GM10266 (cell line): ENCODE measurements around the gene SAXO2.
"Not testable (repeated sequence)": the region's sequence is repeated elsewhere in the genome, so short reads cannot be mapped to it uniquely, and the experiment has no call there.

Experiments
- DNase-seq: peaks from one replicate; pipeline ENCODE4 v3.0.0; 2012; ENCODE audit errors: extremely low spot score
- CTCF ChIP-seq: IDR thresholded peaks from 2 replicates; pipeline ENCODE4 v1.5.1; 2012; ENCODE audit warnings: mild to moderate bottlenecking, low read depth; ENCODE audit not compliant: control insufficient read depth, insufficient read depth; ENCODE audit errors: missing control alignments

Gene SAXO2

GRCh38 chr15:82312586-82313349 lies 50.1 kb downstream of the SAXO2 start:
- no peak for DNase-seq
- no peak for TF ChIP-seq CTCF

DNA sequence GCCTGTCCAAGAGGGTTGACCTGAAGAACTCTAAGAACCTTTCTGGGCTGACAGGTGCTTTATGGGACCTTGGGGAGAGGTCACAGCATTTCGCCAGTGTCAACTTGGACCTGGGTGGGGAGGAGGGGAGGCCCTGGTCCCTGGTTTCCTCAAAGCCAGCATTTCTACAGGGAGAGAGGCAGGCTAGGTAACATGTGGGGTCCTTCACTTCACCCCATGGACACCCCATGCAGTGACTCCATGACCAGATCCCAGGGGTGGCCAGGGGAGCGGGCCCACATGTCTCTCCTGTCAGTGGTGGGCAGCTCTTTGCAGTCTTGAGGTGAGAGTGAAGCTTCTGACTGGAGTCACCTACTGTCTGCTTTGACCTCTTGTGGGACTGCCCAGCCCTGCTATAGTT lies 50.8 kb downstream of the SAXO2 start:
- no peak for DNase-seq
- no peak for TF ChIP-seq CTCF

DNA sequence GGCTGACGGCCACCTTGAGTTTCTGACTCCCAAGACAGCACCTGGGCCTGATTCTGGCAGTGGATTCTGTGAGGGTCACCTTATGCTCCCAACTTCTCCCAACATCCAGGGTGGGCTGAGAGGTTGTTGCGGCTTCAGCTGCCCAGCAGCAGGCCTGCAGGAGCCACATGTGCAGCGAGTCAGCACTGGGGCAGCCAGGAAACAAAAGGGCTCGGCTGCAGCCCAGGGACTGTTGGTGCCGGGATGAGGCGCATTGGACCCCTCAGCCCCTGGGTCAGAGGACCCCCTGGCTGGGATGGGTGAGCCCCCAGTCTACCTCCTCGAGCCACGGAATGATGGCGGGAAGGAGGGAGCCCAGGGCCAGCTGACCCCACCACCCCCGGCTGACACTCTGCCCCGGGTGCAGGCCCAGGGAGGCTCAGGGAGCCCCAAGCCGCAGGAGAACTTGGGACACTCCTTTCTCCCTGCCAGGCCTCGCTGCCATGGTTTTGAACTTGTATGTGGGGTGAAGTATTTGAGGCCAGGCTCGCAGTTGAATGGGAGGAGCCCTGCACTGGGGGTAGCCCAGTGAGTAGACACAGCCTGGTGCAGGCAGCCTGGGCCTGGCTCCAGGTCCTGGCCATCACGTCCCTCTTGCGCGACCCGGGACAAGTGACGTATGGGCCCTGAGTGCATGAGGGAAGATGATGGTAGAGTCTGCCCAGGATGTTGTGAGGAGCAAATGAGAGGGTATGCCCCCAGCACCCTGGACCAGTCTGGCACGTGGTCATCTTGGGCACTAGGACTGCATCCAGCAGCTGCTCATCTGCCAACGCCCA lies 51.5 kb downstream of the SAXO2 start:
- not testable (repeated sequence) for DNase-seq

DNA sequence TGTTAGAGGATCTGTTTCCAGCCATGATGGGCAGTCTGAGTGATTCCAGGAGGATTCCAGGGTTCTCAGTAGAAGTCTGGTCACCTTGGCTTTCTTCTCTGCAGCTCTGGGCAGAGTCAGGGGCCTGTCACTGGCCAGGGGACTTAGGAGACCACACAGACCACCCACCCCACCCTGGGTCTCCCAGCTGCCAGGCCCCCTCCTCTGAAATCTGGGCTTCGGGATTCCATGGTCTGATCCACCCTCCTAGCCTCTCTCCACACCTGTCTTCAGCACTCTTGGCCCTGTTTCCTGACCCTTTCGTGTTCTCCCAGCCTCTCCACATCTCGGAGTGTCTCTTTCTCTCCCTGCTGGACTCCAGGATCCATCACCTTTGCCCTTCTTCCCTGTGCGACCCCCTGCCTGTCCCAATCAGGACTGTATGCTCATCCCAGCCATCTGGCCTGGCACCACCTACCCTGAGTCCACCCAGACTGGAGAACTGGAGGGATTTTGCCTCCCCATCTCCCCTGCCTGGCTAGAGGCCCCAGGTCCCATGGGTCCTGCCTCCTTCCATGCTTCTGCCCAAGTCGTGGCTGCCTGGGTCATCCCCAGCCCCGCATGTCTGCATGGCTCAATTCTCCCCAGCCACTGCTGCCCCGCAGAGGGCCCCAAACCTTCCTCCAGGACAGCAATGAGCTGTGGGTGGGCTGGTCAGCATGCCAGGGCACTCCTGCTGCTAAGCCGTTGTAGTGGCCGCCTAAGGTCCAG lies 52.3 kb downstream of the SAXO2 start:
- DNase-seq, result no peak
- no peak for TF ChIP-seq CTCF

DNA sequence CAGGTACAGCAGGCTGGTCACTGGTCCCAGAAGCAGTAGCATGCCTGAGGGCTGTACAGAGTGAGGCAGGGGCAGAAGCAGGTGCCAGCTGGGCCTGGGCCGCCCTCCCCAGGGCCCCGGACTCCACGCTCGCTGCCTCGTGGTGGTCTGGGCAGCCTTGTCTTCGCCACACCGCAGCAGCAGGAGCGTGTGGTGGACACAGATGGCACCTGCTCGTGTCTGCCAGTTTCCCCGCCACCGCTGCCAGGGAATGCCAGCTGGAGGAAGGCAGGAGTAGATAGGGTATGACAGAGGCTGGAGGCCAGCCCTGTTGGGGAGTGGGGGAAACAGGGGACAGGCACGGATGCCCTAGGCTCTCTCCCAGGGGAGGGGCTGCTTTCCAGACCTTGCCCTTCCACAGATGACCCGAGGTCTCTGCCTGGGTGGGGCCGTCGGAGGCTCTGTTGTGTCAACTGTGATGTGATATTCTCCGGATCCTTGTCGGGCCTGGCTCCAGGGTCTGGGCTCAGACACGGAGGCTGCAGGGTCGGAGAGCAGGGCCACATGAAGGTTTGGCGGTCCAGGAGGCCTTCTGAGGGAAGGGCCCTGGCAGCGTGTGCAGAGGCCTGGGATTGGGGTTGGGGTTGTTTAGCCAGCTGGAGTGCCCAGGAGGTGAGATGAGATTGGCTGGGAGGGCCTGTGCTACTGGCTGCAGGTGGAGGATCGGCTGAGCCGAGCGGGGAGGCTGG lies 53.1 kb downstream of the SAXO2 start:
- TF ChIP-seq CTCF, result no peak
- no peak for DNase-seq

DNA sequence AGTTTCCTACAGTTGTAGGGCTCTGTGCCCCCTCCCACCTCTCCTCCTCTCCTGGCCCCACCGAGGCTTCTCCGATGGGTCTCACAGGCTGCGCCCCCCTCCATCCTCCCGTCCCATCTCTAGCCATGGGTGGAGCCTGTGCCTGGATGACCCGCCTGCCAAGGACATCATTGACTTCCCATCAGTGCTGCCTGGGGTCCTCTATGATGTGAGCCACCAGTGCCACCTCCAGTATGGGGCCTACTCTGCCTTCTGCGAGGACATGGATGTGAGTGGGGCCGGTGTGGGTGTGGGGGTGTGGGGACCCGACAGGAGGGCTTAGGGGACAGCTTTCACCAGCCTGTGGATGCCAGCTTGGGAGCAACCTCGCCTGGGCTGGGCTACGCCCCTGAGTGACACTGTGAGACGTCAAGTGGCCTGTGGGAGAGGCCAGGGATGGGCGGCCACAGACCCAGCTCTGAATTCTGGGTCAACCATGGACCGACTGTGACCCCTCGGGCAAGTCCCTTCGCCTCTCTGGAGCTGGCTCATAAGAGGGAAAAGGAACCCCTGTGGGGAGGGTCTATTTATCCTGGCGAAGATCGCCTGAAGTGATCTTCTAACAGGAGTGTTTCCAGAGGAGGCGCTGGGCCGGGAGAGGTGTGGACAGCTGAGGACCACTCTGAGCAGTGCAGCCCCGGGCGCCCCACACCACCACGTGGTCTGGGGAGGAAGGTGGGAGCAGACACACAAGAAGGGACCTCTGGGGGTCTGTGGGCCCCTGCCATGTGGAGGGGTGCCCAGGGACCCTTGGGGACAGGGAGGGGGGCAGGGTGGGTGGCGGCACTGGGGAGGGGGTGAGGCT lies 53.9 kb downstream of the SAXO2 start:
- not testable (repeated sequence) for DNase-seq

DNA sequence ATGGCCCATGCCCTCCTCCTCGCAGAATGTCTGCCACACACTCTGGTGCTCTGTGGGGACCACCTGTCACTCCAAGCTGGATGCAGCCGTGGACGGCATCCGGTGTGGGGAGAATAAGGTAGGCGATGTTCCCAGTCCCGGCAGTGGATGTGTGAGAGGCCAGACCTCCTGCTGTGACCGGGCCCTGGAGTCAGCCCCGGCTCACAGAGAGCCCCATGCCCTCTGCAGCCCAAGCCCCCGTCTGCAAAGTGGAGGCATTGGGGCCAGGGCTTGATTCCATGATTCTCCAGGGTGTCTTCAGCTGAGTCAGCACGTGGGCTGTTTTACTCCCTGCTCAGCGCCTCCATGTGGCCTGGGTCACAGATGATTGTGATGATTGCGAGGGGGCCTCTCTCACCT lies 54.5 kb downstream of the SAXO2 start:
- DNase-seq, result no peak

DNA sequence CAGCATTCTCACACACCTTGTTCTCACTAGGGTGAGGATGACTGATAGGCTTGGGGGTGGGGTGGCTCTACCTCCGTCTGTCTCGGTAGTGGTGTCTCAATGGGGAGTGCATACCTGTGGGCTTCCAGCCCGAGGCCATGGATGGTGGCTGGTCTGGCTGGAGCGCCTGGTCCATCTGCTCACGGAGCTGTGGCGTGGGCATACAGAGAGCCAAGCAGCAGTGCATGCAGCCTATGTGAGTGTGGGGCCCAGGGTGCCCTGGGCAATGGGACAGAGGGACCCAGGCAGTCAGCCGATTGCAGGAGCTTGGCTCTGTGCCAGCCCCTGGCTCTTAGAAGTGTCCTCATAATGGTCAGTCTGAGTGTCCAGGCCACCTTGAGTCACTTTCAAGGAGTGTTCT lies 54.9 kb downstream of the SAXO2 start:
- not testable (repeated sequence) for DNase-seq

More for the DNA sequence above, 54.5 kb downstream of the SAXO2 start:
- no peak for TF ChIP-seq CTCF

DNA sequence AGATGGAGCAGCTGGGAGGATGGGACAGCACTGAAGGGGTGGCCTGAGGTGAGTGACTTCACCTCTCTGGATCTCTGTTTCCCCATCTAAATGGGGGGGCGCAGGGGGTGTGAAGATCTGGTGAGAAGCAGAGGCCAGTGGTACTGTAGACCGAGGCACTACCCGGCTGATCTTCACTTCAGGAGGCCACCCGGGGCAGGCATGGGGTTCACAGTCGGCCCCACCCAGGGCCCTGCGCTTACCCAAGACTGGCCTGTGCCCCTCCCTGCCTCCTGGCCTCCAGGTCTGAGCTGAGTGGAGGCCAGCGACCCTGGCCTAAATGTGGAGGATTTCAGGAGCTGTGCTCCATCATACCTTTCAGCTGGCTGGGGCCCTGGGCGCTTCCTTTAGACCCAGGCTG lies 55.7 kb downstream of the SAXO2 start:
- DNase-seq, result not testable (repeated sequence)

GRCh38 chr15:82319522-82320278 lies 57.1 kb downstream of the SAXO2 start:
- DNase-seq, result not testable (repeated sequence)

DNA sequence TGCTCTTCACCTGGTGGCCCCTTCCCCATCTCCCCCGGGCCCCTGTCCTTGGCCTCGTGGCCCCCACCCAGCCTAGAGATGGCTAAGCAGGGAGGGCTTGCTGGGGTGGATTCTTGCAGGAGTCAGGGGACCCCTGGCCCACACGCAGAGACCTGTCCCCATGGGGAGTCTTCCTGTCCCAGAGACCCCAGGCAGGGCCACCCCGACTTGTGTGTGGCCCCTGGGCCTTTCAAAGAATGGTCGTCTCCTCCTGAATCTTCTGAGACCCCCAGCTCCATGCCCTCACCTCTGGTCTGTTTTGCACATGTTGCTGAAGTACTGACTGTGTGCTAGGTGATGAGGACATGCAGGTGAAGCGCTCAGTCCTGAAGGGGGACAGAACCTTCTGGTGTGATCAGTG lies 58.2 kb downstream of the SAXO2 start:
- not testable (repeated sequence) for DNase-seq

DNA sequence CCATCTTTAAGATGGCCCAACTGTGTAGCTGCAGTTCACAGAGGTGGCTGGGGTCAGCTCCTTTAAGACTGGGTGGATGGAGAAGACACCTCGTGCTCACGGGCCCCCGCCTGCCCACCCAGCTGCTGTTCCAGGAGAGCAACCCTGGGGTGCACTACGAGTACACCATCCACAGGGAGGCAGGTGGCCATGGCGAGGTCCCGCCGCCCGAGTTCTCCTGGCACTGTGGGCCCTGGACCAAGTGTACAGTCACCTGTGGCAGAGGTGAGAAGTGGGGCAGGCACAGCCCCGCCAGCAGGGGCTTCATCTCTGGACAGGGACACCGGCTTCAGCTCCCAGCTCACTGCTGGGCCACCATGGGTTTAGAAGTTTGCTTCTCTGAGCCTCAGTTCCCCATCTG lies 59.9 kb downstream of the SAXO2 start:
- not testable (repeated sequence) for DNase-seq
